SK-N-SH treated with all-trans-retinoic acid at 6 μM for 48 hours (cell line): ENCODE measurements around the gene SRMS.

Experiments used
- ATAC-seq: fragments of 200-7000 bp; cut with Tn5 transposase; 3 replicates; pipeline ENCODE4 v1.9.1; 2020; ENCODE audit warnings: mild to moderate bottlenecking, moderate library complexity
- ARNTL ChIP-seq: fragments of 450-650 bp; formaldehyde crosslinking; IDR thresholded peaks from 2 replicates; pipeline ENCODE4 v1.5.0; 2020; ENCODE audit warnings: low read depth, mild to moderate bottlenecking, moderate library complexity, borderline replicate concordance
- BACH2 ChIP-seq: fragments of 250-450 bp; sonication (Bioruptor Pico); IDR thresholded peaks from 2 replicates; pipeline ENCODE4 v1.9.0; 2021; ENCODE audit warnings: mild to moderate bottlenecking, borderline replicate concordance
- ESRRG ChIP-seq: fragments of 250-450 bp; sonication (Bioruptor Pico); IDR thresholded peaks from 2 replicates; pipeline ENCODE4 v1.6.1; 2021; ENCODE audit warnings: mild to moderate bottlenecking
- GLIS3 ChIP-seq: fragments of 250-450 bp; sonication (Bioruptor Pico); IDR thresholded peaks from 2 replicates; pipeline ENCODE4 v1.5.0; 2020; ENCODE audit warnings: mild to moderate bottlenecking, moderate library complexity
- ISL1 ChIP-seq: fragments of 250-450 bp; sonication (Bioruptor Pico); IDR thresholded peaks from 2 replicates; pipeline ENCODE4 v2.1.2; 2022; ENCODE audit warnings: mild to moderate bottlenecking, moderate library complexity
- OSR1 ChIP-seq: fragments of 250-450 bp; sonication (Bioruptor Pico); IDR thresholded peaks from 2 replicates; pipeline ENCODE4 v1.8.0; 2022; ENCODE audit warnings: moderate library complexity, mild to moderate bottlenecking, inconsistent platforms
- PPARA ChIP-seq: fragments of 250-450 bp; sonication (Bioruptor Pico); IDR thresholded peaks from 2 replicates; pipeline ENCODE4 v1.5.0; 2020; ENCODE audit warnings: mild to moderate bottlenecking, borderline replicate concordance
- RARB ChIP-seq: fragments of 250-450 bp; sonication (Bioruptor Pico); IDR thresholded peaks from 2 replicates; pipeline ENCODE4 v1.8.0; 2021; ENCODE audit warnings: mild to moderate bottlenecking, moderate library complexity
- SNAI2 ChIP-seq: fragments of 250-450 bp; sonication (Bioruptor Pico); IDR thresholded peaks from 2 replicates; pipeline ENCODE4 v1.5.0; 2020; ENCODE audit warnings: mild to moderate bottlenecking, moderate library complexity
- TCF4 ChIP-seq: fragments of 250-450 bp; sonication (Bioruptor Pico); IDR thresholded peaks from 2 replicates; pipeline ENCODE4 v1.8.0; 2021; ENCODE audit warnings: mild to moderate bottlenecking, moderate library complexity, borderline replicate concordance
- TOX ChIP-seq: fragments of 250-450 bp; sonication (Bioruptor Pico); IDR thresholded peaks from 2 replicates; pipeline ENCODE4 v1.8.0; 2021; ENCODE audit warnings: mild to moderate bottlenecking, moderate library complexity, borderline replicate concordance
- ZC3H10 ChIP-seq: fragments of 250-450 bp; sonication (Bioruptor Pico); IDR thresholded peaks from 2 replicates; pipeline ENCODE4 v1.5.1; 2021; ENCODE audit warnings: mild to moderate bottlenecking, moderate library complexity
- ZFP3 ChIP-seq: fragments of 250-450 bp; sonication (Bioruptor Pico); IDR thresholded peaks from 2 replicates; pipeline ENCODE4 v1.5.0; 2020; ENCODE audit warnings: mild to moderate bottlenecking, moderate library complexity
- ZFP30 ChIP-seq: fragments of 450-650 bp; formaldehyde crosslinking; IDR thresholded peaks from 2 replicates; pipeline ENCODE4 v1.5.0; 2022; ENCODE audit warnings: mild to moderate bottlenecking, moderate library complexity
- ZNF565 ChIP-seq: fragments of 450-650 bp; formaldehyde crosslinking; conservative IDR thresholded peaks from 2 replicates; pipeline ENCODE4 v1.5.0; 2020; ENCODE audit warnings: low read depth, mild to moderate bottlenecking, moderate library complexity
- ZNF70 ChIP-seq: fragments of 450-650 bp; formaldehyde crosslinking; IDR thresholded peaks from 2 replicates; pipeline ENCODE4 v1.5.0; 2020; ENCODE audit warnings: mild to moderate bottlenecking, moderate library complexity
- ZNF8 ChIP-seq: fragments of 450-650 bp; formaldehyde crosslinking; IDR thresholded peaks from 2 replicates; pipeline ENCODE4 v1.5.0; 2020; ENCODE audit warnings: mild to moderate bottlenecking, moderate library complexity
- TF ChIP-seq, protein P1 (sequence below): fragments of 250-450 bp; sonication (Bioruptor Pico); IDR thresholded peaks from 2 replicates; pipeline ENCODE4 v1.8.0; 2020; ENCODE audit warnings: mild to moderate bottlenecking, moderate library complexity, borderline replicate concordance
- TF ChIP-seq, protein P2 (sequence below): fragments of 250-450 bp; sonication (Bioruptor Pico); IDR thresholded peaks from 2 replicates; pipeline ENCODE4 v1.5.1; 2020; ENCODE audit warnings: low read depth, mild to moderate bottlenecking, moderate library complexity
- TF ChIP-seq, protein P3 (sequence below): fragments of 250-450 bp; sonication (Bioruptor Pico); IDR thresholded peaks from 2 replicates; pipeline ENCODE4 v1.5.1; 2021; ENCODE audit warnings: mild to moderate bottlenecking, moderate library complexity
- TF ChIP-seq, protein P4 (sequence below): fragments of 250-450 bp; sonication (Bioruptor Pico); IDR thresholded peaks from 2 replicates; pipeline ENCODE4 v1.5.0; 2020; ENCODE audit warnings: mild to moderate bottlenecking, moderate library complexity

The SRMS gene

DNA sequence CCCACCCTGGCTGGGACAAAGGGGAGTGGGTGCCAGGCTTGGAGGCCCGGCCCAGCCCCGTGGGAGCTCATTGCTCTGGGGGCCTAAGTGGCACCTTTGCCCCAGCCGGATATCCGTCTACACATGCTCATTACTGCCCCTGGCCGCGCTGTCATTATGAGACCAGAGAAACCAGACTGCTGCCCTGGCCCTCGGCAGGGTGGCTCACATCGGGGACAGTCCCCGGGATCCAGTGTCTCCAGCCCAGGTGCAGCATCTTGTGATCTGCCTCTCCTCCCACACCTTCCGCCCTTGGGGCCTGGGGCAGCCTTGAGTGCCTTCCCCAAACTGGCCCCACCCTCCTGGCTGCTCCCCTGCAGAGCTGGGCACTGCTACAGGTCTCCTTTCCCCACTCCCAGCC lies 4.9 kb downstream of the SRMS start (continued):
- TF ChIP-seq, protein P1, sequence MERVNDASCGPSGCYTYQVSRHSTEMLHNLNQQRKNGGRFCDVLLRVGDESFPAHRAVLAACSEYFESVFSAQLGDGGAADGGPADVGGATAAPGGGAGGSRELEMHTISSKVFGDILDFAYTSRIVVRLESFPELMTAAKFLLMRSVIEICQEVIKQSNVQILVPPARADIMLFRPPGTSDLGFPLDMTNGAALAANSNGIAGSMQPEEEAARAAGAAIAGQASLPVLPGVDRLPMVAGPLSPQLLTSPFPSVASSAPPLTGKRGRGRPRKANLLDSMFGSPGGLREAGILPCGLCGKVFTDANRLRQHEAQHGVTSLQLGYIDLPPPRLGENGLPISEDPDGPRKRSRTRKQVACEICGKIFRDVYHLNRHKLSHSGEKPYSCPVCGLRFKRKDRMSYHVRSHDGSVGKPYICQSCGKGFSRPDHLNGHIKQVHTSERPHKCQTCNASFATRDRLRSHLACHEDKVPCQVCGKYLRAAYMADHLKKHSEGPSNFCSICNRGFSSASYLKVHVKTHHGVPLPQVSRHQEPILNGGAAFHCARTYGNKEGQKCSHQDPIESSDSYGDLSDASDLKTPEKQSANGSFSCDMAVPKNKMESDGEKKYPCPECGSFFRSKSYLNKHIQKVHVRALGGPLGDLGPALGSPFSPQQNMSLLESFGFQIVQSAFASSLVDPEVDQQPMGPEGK (CRISPR knock-in tag) = no peak

DNA sequence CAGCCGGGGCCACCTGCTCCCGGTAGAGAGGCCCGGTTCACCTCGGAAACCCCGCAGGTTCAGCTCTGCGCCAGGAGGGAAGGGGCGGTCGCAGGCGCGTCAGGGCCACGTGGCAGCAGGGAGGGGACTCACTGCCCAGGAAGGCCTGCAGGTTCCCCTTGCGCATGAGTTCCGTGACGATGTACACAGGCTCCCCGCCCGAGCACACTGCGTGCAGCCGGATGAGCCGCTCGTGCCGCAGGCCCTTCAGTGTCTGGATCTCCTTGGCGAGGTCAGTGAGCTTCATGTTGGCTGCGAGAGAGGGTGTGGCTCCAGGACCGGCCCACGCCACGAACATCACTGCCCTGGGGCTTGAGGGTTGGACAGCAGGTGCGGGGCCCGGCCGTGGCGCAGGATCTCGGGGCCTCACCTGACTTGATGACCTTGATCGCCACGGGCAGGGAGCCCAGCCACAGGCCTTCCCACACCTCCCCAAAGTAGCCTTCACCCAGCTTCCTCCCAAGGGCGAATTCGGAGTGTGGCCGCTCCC lies 5.5 kb downstream of the SRMS start:
- no peak for ATAC-seq
- TF ChIP-seq, protein P1 (CRISPR knock-in tag) = no peak
- TF ChIP-seq, protein P2, sequence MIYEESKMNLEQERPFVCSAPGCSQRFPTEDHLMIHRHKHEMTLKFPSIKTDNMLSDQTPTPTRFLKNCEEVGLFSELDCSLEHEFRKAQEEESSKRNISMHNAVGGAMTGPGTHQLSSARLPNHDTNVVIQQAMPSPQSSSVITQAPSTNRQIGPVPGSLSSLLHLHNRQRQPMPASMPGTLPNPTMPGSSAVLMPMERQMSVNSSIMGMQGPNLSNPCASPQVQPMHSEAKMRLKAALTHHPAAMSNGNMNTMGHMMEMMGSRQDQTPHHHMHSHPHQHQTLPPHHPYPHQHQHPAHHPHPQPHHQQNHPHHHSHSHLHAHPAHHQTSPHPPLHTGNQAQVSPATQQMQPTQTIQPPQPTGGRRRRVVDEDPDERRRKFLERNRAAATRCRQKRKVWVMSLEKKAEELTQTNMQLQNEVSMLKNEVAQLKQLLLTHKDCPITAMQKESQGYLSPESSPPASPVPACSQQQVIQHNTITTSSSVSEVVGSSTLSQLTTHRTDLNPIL = no peak
- TF ChIP-seq ZFP3 (CRISPR knock-in tag) (no peak), ZNF8 (CRISPR knock-in tag) (no peak), ZC3H10 (CRISPR knock-in tag) (no peak), BACH2 (no peak), TOX (no peak), ESRRG (CRISPR knock-in tag) (no peak), OSR1 (CRISPR knock-in tag) (no peak), GLIS3 (CRISPR knock-in tag) (no peak), ZNF565 (no peak), PPARA (no peak), ZFP30 (CRISPR knock-in tag) (no peak), TCF4 (CRISPR knock-in tag) (no peak), RARB (CRISPR knock-in tag) (no peak), ARNTL (no peak), SNAI2 (no peak)
- TF ChIP-seq, protein P3, sequence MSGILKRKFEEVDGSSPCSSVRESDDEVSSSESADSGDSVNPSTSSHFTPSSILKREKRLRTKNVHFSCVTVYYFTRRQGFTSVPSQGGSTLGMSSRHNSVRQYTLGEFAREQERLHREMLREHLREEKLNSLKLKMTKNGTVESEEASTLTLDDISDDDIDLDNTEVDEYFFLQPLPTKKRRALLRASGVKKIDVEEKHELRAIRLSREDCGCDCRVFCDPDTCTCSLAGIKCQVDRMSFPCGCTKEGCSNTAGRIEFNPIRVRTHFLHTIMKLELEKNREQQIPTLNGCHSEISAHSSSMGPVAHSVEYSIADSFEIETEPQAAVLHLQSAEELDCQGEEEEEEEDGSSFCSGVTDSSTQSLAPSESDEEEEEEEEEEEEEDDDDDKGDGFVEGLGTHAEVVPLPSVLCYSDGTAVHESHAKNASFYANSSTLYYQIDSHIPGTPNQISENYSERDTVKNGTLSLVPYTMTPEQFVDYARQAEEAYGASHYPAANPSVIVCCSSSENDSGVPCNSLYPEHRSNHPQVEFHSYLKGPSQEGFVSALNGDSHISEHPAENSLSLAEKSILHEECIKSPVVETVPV (CRISPR knock-in tag) = no peak
- TF ChIP-seq, protein P4, sequence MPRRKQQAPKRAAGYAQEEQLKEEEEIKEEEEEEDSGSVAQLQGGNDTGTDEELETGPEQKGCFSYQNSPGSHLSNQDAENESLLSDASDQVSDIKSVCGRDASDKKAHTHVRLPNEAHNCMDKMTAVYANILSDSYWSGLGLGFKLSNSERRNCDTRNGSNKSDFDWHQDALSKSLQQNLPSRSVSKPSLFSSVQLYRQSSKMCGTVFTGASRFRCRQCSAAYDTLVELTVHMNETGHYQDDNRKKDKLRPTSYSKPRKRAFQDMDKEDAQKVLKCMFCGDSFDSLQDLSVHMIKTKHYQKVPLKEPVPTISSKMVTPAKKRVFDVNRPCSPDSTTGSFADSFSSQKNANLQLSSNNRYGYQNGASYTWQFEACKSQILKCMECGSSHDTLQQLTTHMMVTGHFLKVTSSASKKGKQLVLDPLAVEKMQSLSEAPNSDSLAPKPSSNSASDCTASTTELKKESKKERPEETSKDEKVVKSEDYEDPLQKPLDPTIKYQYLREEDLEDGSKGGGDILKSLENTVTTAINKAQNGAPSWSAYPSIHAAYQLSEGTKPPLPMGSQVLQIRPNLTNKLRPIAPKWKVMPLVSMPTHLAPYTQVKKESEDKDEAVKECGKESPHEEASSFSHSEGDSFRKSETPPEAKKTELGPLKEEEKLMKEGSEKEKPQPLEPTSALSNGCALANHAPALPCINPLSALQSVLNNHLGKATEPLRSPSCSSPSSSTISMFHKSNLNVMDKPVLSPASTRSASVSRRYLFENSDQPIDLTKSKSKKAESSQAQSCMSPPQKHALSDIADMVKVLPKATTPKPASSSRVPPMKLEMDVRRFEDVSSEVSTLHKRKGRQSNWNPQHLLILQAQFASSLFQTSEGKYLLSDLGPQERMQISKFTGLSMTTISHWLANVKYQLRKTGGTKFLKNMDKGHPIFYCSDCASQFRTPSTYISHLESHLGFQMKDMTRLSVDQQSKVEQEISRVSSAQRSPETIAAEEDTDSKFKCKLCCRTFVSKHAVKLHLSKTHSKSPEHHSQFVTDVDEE (CRISPR knock-in tag) = no peak

DNA sequence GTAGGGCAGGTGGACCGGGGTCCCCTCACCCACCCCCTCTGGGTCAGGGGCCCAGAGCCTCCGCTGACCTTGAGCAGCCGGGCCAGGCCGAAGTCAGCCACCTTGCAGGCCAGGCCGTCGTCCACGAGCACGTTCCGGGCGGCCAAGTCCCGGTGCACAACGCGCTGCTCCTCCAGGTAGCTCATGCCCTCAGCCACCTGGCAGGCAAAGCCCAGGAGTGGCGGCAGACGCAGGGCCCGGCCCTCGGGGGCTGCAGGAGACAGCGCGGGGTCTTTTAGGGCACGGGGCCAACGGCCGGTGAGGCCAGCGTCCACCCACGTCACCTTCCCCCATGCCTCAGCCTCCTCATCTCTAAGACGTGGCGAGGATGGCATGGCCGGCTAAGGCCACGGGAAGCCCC lies 6.2 kb downstream of the SRMS start:
- ATAC-seq = no peak
- TF ChIP-seq ZC3H10 (CRISPR knock-in tag) (no peak), ARNTL (no peak), PPARA (no peak), ZNF70 (CRISPR knock-in tag) (no peak), SNAI2 (no peak), RARB (CRISPR knock-in tag) (no peak), ZFP30 (CRISPR knock-in tag) (no peak), ZNF565 (no peak), ISL1 (no peak)
- TF ChIP-seq, protein P3 (CRISPR knock-in tag) = no peak
